HEK293T (cell line): ENCODE data around the gene C2orf15.

ENCODE experiments used
- BHLHE40 ChIP-seq: fragments of 450-650 bp; IDR thresholded peaks from 2 replicates; pipeline ENCODE4 v1.6.1; 2016; ENCODE audit warnings: mild to moderate bottlenecking, moderate library complexity, borderline replicate concordance
- FOXA1 ChIP-seq: fragments of 450-650 bp; IDR thresholded peaks from 2 replicates; pipeline ENCODE4 v1.6.1; 2016; ENCODE audit warnings: mild to moderate bottlenecking
- FOXK2 ChIP-seq: fragments of 450-650 bp; IDR thresholded peaks from 2 replicates; pipeline ENCODE4 v1.6.1; 2016; ENCODE audit warnings: mild to moderate bottlenecking
- FOXM1 ChIP-seq: fragments of 450-650 bp; IDR thresholded peaks from 2 replicates; pipeline ENCODE4 v1.6.1; 2017; ENCODE audit warnings: mild to moderate bottlenecking, borderline replicate concordance
- TARDBP ChIP-seq: fragments of 450-650 bp; IDR thresholded peaks from 2 replicates; pipeline ENCODE4 v1.6.1; 2016

GRCh38 chr2:99158599-99158998, 17.1 kb downstream of the C2orf15 start:
- TF ChIP-seq FOXA1 (no peak), FOXM1 (no peak), FOXK2 (no peak), BHLHE40 (no peak), TARDBP (no peak)
